Pericardium fibroblast (primary cell): ENCODE measurements around the gene KIAA1671. TPM values are rescaled to one million over a fixed set of nuclear protein-coding genes. Genes with fewer than 3 reads are reported as not detected.

Experiments
- total RNA-seq: library from RNA; depleted of rRNA; stranded (reverse); fragments of >200 nt; gene quantifications from 2 replicates; pipeline ENCODE4 v1.2.3, GENCODE V29; 2015

The KIAA1671 gene
- 3.2 and 10.9 TPM in 2 replicates for total RNA-seq

DNA sequence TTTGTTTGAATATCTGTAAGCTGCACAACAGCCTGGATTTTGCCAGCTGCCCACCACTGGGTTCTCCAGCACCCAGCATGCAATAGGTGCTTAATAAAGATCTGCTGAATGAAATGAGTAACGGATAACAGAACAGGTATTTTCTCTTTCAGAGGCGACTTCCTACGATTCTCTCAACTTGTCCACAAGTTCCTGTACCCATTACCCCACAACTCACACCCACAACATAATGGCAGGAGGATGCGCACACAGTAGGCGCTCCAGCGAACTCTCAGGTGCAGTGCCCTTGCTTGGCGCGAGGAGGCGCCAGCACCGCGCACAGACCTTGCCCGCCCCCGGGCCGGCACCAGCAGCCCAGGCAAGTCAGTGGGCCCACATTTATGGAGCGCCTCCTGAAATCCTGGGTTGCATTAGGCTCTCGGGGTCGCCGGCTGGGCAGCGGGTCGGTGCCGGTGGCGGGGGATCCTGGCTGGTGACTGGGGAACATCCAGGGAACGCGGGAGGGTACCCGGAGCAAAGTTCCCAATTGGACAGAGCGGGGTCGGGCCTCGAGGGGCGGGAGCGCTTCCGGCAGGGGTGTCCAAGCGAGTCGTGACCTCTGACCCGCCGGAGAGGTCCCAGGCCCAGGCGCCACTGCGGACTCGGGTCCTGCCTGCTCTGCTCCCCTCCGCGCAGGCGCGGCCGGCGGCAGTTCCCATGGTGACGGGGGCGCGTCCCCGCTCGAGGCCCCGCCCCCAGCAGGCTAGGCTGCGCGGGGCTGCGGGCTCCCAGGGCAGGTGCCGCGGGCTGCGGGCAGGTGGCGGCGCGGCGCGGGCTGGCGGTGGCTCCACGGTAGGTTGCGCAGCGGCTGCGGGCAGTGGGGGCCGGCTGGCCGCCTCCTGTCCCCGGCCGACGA, at the start of gene KIAA1671:
Gene KIAA1671, plus strand, starts transcription at position 775 of the 895 bp plus-strand sequence. CDS start 75,284 bp downstream, outside the sequence.

DNA sequence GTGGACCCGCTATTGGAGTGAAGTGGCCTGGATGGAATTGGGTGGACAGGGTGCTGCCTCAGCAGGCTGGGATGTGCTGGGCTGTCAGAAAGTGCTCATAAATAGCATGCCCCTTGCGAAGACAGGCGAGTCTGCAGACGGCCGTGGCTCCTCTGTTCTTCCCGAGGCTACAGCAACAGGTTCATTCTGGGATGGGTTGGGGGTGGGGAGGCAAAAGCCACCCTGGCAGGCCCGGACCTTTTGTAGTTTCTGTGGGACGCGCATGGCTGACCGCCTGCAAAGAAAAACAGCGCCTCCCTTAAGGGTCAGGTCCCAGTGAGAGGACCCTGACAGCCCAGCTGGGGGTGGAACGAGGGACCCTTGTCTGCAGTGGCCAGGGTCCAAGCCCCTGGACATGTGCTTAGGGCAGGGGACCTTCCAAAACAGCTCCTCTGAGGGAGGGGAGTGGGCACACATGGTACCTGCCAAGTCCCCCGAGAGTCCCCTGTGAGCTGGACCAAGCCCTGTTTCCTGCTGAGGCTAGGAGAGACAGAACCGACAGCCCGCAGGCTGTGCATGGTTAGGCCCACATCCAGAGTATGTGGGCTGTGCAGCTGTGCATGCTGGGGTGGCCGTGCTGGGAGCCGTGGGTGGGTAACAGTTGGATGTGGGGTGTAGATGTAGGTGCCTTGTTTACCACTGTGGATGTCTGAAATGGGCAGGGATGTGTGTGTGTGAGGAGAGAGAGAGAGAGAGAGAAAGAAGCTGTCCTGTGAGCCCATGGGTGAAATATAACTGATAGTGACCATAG, 247.4 kb downstream of the KIAA1671 start, which contains the start of gene CRYBB3:
Gene CRYBB3, plus strand, starts transcription at position 128 of the 790 bp plus-strand sequence. CDS start 1,539 bp downstream, outside the sequence.

DNA sequence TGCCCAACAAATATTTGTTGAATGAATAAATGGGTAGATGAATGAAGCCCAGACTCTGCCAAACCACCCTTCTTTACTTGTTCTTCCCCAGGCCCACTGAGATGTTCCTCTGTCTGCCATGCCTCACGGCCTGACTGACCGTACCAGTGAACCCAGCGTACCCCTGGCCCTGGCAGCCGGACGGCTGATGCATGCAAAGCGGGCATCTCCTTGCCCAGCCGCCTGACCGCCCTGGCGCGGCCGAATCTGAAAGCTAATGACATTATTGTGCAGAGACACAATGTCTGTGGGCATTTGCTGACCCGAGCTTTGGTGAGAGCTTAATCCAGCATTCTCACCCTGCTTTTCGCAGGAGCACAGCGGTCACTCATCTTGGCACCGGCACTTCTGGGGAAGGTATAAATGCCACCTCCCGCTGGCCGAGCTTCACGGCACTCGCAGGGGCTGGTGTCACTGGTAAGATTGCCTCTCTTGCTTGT, 266.7 kb downstream of the KIAA1671 start, which contains the start of gene CRYBB2:
Gene CRYBB2, plus strand, starts transcription at position 429 of the 479 bp plus-strand sequence. CDS start 1,791 bp downstream, outside the sequence.

Other genes starting within 250 kb of the KIAA1671 start
- not detected in 2 replicates for gene PIWIL3, start 178.0 kb upstream of the KIAA1671 start, total RNA-seq
- gene SGSM1, start 146.5 kb upstream of the KIAA1671 start, total RNA-seq, result under 0.01 TPM in 1 of 2 replicates, not detected in the other
- not detected in 2 replicates for gene LHFPL7, start 6.0 kb upstream of the KIAA1671 start, total RNA-seq
- not detected in 2 replicates for gene CRYBB3, start 247.1 kb downstream of the KIAA1671 start, total RNA-seq